ENCODE results near the gene C10orf105. TPM values are rescaled to one million over a fixed set of nuclear protein-coding genes. Genes with fewer than 3 reads are reported as not detected.
A peak's percentile ranks its signal among the peaks of the same experiment; 100 is the strongest.

The C10orf105 gene
- 0.80 TPM for polyA plus RNA-seq (2013, experiment 1 of 2)
- 1.3 TPM for polyA plus RNA-seq (2013, experiment 2 of 2)

GRCh38 chr10:71719464-71720201, at the start of gene C10orf105:
C10orf105 (minus strand) TSS chr10:71719778; CDS start chr10:71716337, 3,441 bp downstream.
- H3K27ac ChIP-seq (ENCODE audit: low read depth, low read length) = no peak within 1 kb of the TSS
- H3K9ac ChIP-seq (ENCODE audit: low read depth, low read length) = no peak within 1 kb of the TSS
- peaks cover 8% of the 10 kb centered on the region; the same call in 1 of the 2 replicates for H3K27me3 ChIP-seq (ENCODE audit: insufficient read depth, low read length)
- WGBS = 58% methylated on average over 13 of the region's 14 CpGs
- no peaks in the 10 kb centered on the region for H3K36me3 ChIP-seq (ENCODE audit: insufficient read depth, low read length)
- peak within 1 kb of the TSS; percentile 1; the same call in 1 of the 2 replicates for H3K4me3 ChIP-seq (ENCODE audit: low read length)
- 0 out of 2 replicates have a peak, but pooled peaks cover 5% of the 10 kb centered on the region for H3K4me1 ChIP-seq (ENCODE audit: insufficient read depth, low read length)
- no peaks in the 10 kb centered on the region for H3K9me3 ChIP-seq (ENCODE audit: insufficient read depth, low read depth, low read length)

DNA sequence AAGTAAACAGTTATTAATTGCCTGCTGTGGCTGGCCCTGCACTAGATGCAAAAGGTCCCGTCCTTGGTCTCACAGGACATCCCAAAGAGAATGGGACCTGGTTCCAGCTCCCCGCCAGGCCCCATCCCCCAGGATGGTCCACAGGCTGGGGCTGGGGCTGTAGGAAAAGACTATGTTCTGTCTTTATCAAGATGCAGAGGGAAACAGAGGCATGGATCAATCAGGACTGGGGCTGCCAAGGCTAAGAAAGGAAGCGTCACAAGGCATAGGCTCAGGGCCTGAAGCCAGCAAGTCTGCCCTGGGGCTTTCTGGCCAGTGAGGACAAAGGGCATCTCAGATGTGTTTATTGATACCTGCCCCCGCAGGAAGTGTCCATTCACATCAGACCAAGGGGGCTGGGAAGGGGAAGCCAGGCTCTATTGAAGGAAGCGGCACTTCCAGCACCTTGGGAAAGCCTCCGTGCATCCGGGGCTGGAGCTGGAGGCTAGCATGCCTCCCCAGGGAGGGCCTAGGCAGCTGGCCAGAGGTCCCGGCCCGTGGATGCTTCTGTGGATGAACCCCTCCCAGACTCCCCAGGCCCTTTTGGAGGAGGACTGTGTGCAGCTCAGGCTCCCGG, 48.0 kb upstream of the C10orf105 start:
- WGBS = 77% methylated on average over 10 of the region's 10 CpGs
- no peak overlapping the region for H3K9ac ChIP-seq (ENCODE audit: low read depth, low read length)
- no peaks in the 10 kb centered on the region for H3K9me3 ChIP-seq (ENCODE audit: insufficient read depth, low read depth, low read length)
- H3K4me1 ChIP-seq (ENCODE audit: insufficient read depth, low read length) = no peaks in the 10 kb centered on the region
- no peaks in the 10 kb centered on the region for H3K36me3 ChIP-seq (ENCODE audit: insufficient read depth, low read length)
- no peak overlapping the region for H3K4me3 ChIP-seq (ENCODE audit: low read length)
- H3K27ac ChIP-seq (ENCODE audit: low read depth, low read length) = no peak overlapping the region
- peaks cover 9% of the 10 kb centered on the region for H3K27me3 ChIP-seq (ENCODE audit: insufficient read depth, low read length)

- Histone ChIP-seq H3K4me3 (ENCODE audit: low read length) (no peak overlapping the region), H3K27ac (ENCODE audit: low read depth, low read length) (no peak overlapping the region), H3K9ac (ENCODE audit: low read depth, low read length) (no peak overlapping the region), H3K9me3 (ENCODE audit: insufficient read depth, low read depth, low read length) (no peaks in the 10 kb centered on the region), H3K36me3 (ENCODE audit: insufficient read depth, low read length) (no peaks in the 10 kb centered on the region), H3K4me1 (ENCODE audit: insufficient read depth, low read length) (no peaks in the 10 kb centered on the region), H3K27me3 (ENCODE audit: insufficient read depth, low read length) (peaks cover 2% of the 10 kb centered on the region)
- WGBS = 90% methylated on average over 10 of the region's 10 CpGs
Observed at GRCh38 chr10:71766717-71767419, 47.3 kb upstream of the C10orf105 start.

- Histone ChIP-seq H3K27me3 (ENCODE audit: insufficient read depth, low read length) (no peaks in the 10 kb centered on the region), H3K4me3 (ENCODE audit: low read length) (no peak overlapping the region), H3K4me1 (ENCODE audit: insufficient read depth, low read length) (no peaks in the 10 kb centered on the region), H3K36me3 (ENCODE audit: insufficient read depth, low read length) (no peaks in the 10 kb centered on the region), H3K27ac (ENCODE audit: low read depth, low read length) (no peak overlapping the region), H3K9me3 (ENCODE audit: insufficient read depth, low read depth, low read length) (no peaks in the 10 kb centered on the region), H3K9ac (ENCODE audit: low read depth, low read length) (no peak overlapping the region)
- 91% methylated on average over 22 of the region's 22 CpGs for WGBS
Observed at GRCh38 chr10:71765906-71766716, 46.5 kb upstream of the C10orf105 start.

DNA sequence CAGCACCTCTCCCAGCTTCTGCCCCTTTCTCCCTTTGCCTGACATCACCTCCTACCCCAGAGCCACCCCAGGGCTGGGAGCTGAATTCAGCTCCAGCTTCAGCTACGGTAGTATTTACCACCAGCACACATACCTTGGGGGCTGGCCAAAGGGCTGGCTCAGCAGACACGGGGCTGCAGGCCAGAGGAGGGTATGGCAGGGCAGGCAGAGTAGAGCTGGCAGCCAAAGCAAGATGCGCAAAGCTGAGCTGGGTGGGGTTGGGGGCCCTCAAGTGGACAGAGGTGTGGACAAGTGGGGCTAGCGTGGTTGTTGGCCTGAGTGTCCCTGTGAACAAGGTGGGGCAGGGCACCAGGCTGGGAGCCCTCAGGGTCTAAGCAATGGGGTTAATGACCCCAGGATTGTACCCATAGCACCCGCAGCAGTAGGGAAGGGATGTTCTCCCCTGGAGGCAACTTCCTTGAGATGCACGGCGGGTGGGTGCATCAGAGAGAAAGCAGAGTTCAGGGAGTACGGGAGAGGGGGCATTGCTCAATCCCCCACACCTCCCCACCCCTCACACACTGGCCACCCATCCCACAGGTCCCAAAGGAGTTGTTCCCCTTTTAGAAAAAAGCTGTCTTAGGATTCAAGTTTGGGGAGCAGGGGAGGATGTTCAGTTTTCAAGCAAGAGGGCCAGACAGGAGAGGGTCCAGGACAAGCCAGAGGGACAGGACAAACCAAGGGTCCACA, 45.8 kb upstream of the C10orf105 start:
- Histone ChIP-seq H3K27ac (ENCODE audit: low read depth, low read length) (no peak overlapping the region), H3K9me3 (ENCODE audit: insufficient read depth, low read depth, low read length) (no peaks in the 10 kb centered on the region), H3K4me1 (ENCODE audit: insufficient read depth, low read length) (no peaks in the 10 kb centered on the region), H3K9ac (ENCODE audit: low read depth, low read length) (no peak overlapping the region), H3K27me3 (ENCODE audit: insufficient read depth, low read length) (no peaks in the 10 kb centered on the region), H3K36me3 (ENCODE audit: insufficient read depth, low read length) (no peaks in the 10 kb centered on the region), H3K4me3 (ENCODE audit: low read length) (no peak overlapping the region)
- WGBS = 86% methylated on average over 8 of the region's 8 CpGs

- Histone ChIP-seq H3K27me3 (ENCODE audit: insufficient read depth, low read length) (no peaks in the 10 kb centered on the region), H3K9ac (ENCODE audit: low read depth, low read length) (no peak overlapping the region), H3K4me3 (ENCODE audit: low read length) (no peak overlapping the region), H3K27ac (ENCODE audit: low read depth, low read length) (no peak overlapping the region), H3K36me3 (ENCODE audit: insufficient read depth, low read length) (no peaks in the 10 kb centered on the region), H3K9me3 (ENCODE audit: insufficient read depth, low read depth, low read length) (no peaks in the 10 kb centered on the region), H3K4me1 (ENCODE audit: insufficient read depth, low read length) (no peaks in the 10 kb centered on the region)
- WGBS = 90% methylated on average over 11 of the region's 11 CpGs
Observed at GRCh38 chr10:71763352-71764127, 44.0 kb upstream of the C10orf105 start.

DNA sequence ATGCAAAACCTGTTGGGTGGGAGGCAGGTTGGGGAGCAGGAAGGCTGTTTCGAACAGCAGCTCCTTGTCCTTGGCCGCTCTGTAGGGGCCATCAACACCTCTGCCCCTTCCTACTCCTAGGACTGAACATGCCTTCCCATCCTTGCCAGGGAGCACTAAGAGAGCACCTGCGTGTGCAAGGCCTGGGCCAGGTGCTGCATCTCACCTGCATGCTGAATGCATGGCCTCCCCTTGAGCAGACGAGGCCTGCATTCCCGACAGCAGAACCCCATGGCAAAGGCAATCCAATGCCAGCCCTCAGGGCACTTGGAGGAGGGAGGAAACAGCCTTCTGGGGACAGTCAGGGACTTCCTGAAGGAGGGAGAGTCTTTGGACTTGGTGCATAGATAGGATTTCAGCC, 42.7 kb upstream of the C10orf105 start:
- Histone ChIP-seq H3K36me3 (ENCODE audit: insufficient read depth, low read length) (no peaks in the 10 kb centered on the region), H3K9ac (ENCODE audit: low read depth, low read length) (no peak overlapping the region), H3K4me3 (ENCODE audit: low read length) (no peak overlapping the region), H3K4me1 (ENCODE audit: insufficient read depth, low read length) (peaks cover 1% of the 10 kb centered on the region; the same call in 1 of the 2 replicates), H3K27me3 (ENCODE audit: insufficient read depth, low read length) (no peaks in the 10 kb centered on the region), H3K9me3 (ENCODE audit: insufficient read depth, low read depth, low read length) (no peaks in the 10 kb centered on the region), H3K27ac (ENCODE audit: low read depth, low read length) (no peak overlapping the region)
- 79% methylated on average over 5 of the region's 5 CpGs for WGBS

- H3K27me3 ChIP-seq (ENCODE audit: insufficient read depth, low read length) = no peaks in the 10 kb centered on the region
- no peaks in the 10 kb centered on the region for H3K9me3 ChIP-seq (ENCODE audit: insufficient read depth, low read depth, low read length)
- no peaks in the 10 kb centered on the region for H3K36me3 ChIP-seq (ENCODE audit: insufficient read depth, low read length)
- H3K4me1 ChIP-seq (ENCODE audit: insufficient read depth, low read length) = peaks cover 8% of the 10 kb centered on the region
- no peak overlapping the region for H3K27ac ChIP-seq (ENCODE audit: low read depth, low read length)
- H3K9ac ChIP-seq (ENCODE audit: low read depth, low read length) = no peak overlapping the region
- 93% methylated on average over 26 of the region's 26 CpGs for WGBS
- H3K4me3 ChIP-seq (ENCODE audit: low read length) = no peak overlapping the region
Observed at GRCh38 chr10:71761541-71762113, 42.0 kb upstream of the C10orf105 start.

- no peaks in the 10 kb centered on the region for H3K9me3 ChIP-seq (ENCODE audit: insufficient read depth, low read depth, low read length)
- H3K36me3 ChIP-seq (ENCODE audit: insufficient read depth, low read length) = no peaks in the 10 kb centered on the region
- 91% methylated on average over 3 of the region's 3 CpGs for WGBS
- no peak overlapping the region for H3K27ac ChIP-seq (ENCODE audit: low read depth, low read length)
- no peaks in the 10 kb centered on the region for H3K27me3 ChIP-seq (ENCODE audit: insufficient read depth, low read length)
- H3K4me3 ChIP-seq (ENCODE audit: low read length) = no peak overlapping the region
- no peak overlapping the region for H3K9ac ChIP-seq (ENCODE audit: low read depth, low read length)
- H3K4me1 ChIP-seq (ENCODE audit: insufficient read depth, low read length) = peaks cover 10% of the 10 kb centered on the region
Observed at GRCh38 chr10:71761105-71761511, 41.5 kb upstream of the C10orf105 start.
